HG02610 (cell line): ENCODE measurements around the gene MCOLN1.

Experiments used
- ATAC-seq: cut with Tn5 transposase; IDR thresholded peaks from one replicate; pipeline ENCODE4 v1.9.1; 2021; ENCODE audit warnings: mild to moderate bottlenecking, moderate library complexity; ENCODE audit not compliant: unreplicated experiment

The MCOLN1 gene

GRCh38 chr19:7540761-7541474 is 18.5 kb downstream of the MCOLN1 start:
- no peak for ATAC-seq

DNA sequence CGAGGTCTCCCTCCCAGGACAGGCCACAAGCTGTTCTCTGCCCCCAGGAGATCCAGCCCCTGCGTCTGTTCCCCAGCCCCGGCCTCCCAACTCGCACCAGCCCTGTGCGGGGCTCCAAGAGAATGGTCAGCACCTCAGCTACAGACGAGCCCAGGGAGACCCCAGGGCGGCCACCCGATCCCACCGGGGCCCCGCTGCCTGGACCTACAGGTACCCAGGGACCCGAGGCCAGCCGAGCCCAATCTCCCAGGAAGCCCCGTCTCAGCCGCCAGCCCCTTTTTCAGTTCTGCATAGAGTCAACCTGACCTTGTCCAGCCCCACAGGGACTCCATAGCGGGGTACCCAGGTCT is 19.0 kb downstream of the MCOLN1 start:
- ATAC-seq, result no peak

- no peak for ATAC-seq
Measured at GRCh38 chr19:7541828-7542443, 19.5 kb downstream of the MCOLN1 start.

- no peak for ATAC-seq
Measured at GRCh38 chr19:7542556-7543348, 20.3 kb downstream of the MCOLN1 start.

GRCh38 chr19:7544626-7545025 is 22.2 kb downstream of the MCOLN1 start:
- no peak for ATAC-seq

GRCh38 chr19:7545300-7545699 is 22.9 kb downstream of the MCOLN1 start:
- no peak for ATAC-seq

DNA sequence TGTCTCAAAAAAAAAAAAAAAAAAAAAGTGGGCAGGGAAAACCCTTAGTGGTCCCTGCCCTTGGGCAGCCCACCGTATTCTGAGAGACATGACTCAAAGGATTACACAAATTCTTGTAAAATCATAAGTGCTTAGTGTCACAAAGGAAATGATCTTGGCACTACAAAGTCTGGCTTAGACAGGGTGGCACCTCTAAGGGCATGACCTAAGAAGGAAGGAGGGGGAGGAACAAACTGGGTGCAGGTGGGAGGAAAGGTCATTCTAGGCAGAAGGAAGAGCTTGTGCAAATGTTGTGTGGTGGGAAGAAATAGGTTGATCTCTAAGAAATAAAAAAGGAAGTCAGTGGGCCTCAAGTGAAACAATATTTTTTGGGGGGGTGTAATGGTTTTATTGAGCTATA is 23.5 kb downstream of the MCOLN1 start:
- ATAC-seq, result no peak

GRCh38 chr19:7547159-7547558 is 24.7 kb downstream of the MCOLN1 start:
- no peak for ATAC-seq

- no peak for ATAC-seq
Measured at GRCh38 chr19:7549429-7550148, 27.2 kb downstream of the MCOLN1 start.

GRCh38 chr19:7550169-7550770 is 27.8 kb downstream of the MCOLN1 start:
- no peak for ATAC-seq

DNA sequence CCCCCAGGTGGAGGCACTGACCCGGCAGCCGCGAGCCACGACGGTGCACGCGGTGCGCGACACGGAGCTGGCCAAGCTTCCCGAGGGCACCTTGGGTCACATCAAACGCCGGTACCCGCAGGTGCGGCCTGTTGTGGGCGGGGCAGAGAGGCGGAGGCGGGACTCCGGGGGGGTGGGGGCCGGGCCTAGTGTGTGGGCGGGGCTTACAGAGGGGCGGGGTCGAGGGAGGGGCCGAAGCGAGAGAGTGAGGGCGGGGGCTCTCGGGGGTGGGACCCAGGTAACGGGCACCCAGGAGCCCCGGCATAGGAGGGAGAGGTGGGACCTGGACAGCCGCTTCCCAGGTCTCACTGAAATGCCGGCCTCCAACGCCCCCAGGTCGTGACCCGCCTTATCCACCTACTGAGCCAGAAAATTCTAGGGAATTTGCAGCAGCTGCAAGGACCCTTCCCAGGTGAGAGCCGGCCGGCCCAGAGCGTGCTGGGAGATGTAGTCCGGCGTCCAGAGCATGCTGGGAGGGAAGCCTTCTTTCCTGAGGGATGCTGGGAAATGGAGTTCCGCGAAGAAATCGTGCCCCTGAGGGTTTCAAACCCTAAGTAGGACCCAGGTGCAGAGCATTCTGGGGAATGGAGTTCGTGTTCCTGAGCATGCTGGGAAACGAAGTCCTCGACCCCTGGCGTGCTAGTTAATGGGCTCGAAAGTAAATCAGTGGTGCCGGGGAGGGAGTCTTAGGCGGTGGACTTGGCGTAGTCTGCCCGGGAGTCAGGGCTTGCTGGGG is 28.8 kb downstream of the MCOLN1 start:
- no peak for ATAC-seq

GRCh38 chr19:7552781-7553180 is 30.4 kb downstream of the MCOLN1 start:
- ATAC-seq, result no peak

DNA sequence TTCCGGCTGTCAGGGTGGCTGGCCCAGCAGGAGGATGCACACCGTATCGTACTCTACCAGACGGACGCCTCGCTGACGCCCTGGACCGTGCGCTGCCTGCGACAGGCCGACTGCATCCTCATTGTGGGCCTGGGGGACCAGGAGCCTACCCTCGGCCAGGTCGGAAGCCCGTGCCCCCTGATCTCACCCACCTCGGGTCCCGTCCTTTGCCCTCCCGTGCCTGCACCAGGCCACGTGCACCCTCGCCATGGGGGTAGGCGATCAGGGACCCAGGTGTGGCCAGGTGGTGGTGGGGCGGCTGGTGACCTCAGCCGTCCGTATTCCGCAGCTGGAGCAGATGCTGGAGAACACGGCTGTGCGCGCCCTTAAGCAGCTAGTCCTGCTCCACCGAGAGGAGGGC is 32.1 kb downstream of the MCOLN1 start:
- ATAC-seq, result no peak

- ATAC-seq, result no peak
Measured at GRCh38 chr19:7554990-7555864, 32.8 kb downstream of the MCOLN1 start.

- ATAC-seq, result no peak
Measured at GRCh38 chr19:7556696-7557315, 34.4 kb downstream of the MCOLN1 start.

DNA sequence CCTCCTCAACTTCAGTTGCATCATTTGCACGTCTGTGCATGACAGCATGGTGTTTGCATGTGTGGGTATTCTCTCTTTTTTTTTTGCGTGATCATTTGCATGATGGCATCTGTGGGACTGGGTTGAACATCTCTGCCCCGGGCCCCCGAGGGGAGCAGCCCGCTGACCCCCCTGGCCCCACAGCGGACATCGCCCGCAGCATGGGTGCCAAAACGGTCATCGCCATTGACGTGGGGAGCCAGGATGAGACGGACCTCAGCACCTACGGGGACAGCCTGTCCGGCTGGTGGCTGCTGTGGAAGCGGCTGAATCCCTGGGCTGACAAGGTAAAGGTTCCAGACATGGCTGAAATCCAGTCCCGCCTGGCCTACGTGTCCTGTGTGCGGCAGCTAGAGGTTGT is 36.2 kb downstream of the MCOLN1 start:
- ATAC-seq, result no peak

- no peak for ATAC-seq
Measured at GRCh38 chr19:7559102-7559501, 36.7 kb downstream of the MCOLN1 start.

DNA sequence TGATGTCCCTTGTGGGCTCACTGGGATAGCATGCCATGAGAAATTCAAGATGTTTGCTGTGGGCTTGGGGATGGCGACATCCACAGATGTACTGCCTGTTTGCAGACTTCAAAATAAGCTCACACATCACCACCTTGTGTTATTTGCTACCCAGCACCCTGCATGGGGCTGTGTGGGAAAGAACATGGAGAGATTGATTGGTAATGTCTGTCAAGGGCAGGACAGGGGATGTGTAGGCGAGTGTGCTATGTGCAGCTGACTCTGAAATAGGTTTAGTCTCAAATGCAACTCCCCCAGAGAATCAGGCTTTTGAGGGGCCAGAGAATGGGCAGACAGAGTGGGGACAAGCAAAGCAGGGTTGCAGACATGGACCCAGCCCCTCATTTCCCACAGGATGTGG is 37.8 kb downstream of the MCOLN1 start:
- ATAC-seq, result no peak

DNA sequence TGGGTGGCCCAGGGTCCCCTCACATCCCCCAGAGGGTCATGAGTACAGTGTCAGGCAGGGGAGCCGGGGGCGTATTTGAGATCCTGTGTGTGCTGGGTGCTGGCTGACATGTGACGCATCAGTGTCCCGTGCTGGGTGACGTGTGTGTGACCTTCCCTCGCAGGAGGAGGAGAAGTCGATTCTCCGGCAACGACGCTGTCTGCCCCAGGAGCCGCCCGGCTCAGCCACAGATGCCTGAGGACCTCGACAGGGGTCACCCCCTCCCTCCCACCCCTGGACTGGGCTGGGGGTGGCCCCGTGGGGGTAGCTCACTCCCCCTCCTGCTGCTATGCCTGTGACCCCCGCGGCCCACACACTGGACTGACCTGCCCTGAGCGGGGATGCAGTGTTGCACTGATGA is 38.9 kb downstream of the MCOLN1 start:
- no peak for ATAC-seq
